Left lung (tissue), 10 donors: ENCODE data around the gene PGA3. TPM values are rescaled to one million over a fixed set of nuclear protein-coding genes. Genes with fewer than 3 reads are reported as not detected.
"Not testable (repeated sequence)": the region's sequence is repeated elsewhere in the genome, so short reads cannot be mapped to it uniquely, and the experiment has no call there.

Experiments used
- ATAC-seq: fragments of 200-7000 bp; cut with Tn5 transposase; one replicate; pipeline ENCODE4 v1.9.1; 2020; ENCODE audit warnings: moderate library complexity
- DNase-seq, 4 donors: peaks; one replicate each; pipeline ENCODE4 v3.0.0-alpha.2; 2013 to 2020
- H3K27ac ChIP-seq, 2 donors: fragments of 200-600 bp; sonication (generic) in 1 of 2; one replicate each; pipeline versions ENCODE4 v1.5.0 to v1.8.0; 2020 to 2021
- H3K27me3 ChIP-seq, 2 donors: fragments of 200-600 bp; sonication (generic) in 1 of 2; one replicate each; pipeline versions ENCODE4 v1.5.0 to v1.8.0; 2020 to 2021
- H3K36me3 ChIP-seq, 2 donors: fragments of 200-600 bp; sonication (generic) in 1 of 2; one replicate each; pipeline versions ENCODE4 v1.5.0 to v1.8.0; 2020 to 2021
- H3K4me1 ChIP-seq, 2 donors: fragments of 200-600 bp; one replicate each; pipeline ENCODE4 v1.8.0; 2021
- H3K4me3 ChIP-seq, 2 donors: fragments of 200-600 bp; sonication (generic) in 1 of 2; one replicate each; pipeline versions ENCODE4 v1.5.0 to v1.8.0; 2020 to 2021; ENCODE audit warnings: mild to moderate bottlenecking in 1 of 2
- H3K9me3 ChIP-seq, 2 donors: fragments of 200-600 bp; sonication (generic) in 1 of 2; one replicate each; pipeline versions ENCODE4 v1.5.0 to v1.8.0; 2020 to 2021
- intact Hi-C, 2 donors: fragments of 100-400 bp; cut with DNase I; formaldehyde crosslinking; loops; one replicate each; pipeline versions ENCODE4 v1.11.2 to v1.14.2; 2022
- polyA plus RNA-seq, 6 donors: library from polyadenylated mRNA; unstranded; fragments of 120-200 nt; gene quantifications; one replicate each; pipeline ENCODE4 v1.2.1, GENCODE V29; 2013; ENCODE audit not compliant: insufficient read length in 6 of 6
- total RNA-seq, 2 donors: library from RNA; stranded (reverse); fragmentation: NEBNext Ultra II Directional; extraction: Animal tissue kit (Norgen Biotek cat#: 25700); gene quantifications; one replicate each; pipeline ENCODE4 v1.2.1, GENCODE V29; 2021
- TF ChIP-seq, protein P1 (sequence below), 2 donors: fragments of 200-600 bp; sonication (generic) in 1 of 2; IDR thresholded peaks; one replicate each; pipeline versions ENCODE4 v1.5.0 to v1.8.0; 2021; ENCODE audit warnings: antibody characterized with exemption in 2 of 2
- donor health status: DM: no; HTN: yes; CAD: no.
- donor health status: DM: no; HTN: no; CAD: no.

PGA3 gene
- total and polyA plus RNA-seq, 8 donors, result 0.11 to 0.45 (median 0.28) TPM; not detected in 2

- TF ChIP-seq, protein P1, sequence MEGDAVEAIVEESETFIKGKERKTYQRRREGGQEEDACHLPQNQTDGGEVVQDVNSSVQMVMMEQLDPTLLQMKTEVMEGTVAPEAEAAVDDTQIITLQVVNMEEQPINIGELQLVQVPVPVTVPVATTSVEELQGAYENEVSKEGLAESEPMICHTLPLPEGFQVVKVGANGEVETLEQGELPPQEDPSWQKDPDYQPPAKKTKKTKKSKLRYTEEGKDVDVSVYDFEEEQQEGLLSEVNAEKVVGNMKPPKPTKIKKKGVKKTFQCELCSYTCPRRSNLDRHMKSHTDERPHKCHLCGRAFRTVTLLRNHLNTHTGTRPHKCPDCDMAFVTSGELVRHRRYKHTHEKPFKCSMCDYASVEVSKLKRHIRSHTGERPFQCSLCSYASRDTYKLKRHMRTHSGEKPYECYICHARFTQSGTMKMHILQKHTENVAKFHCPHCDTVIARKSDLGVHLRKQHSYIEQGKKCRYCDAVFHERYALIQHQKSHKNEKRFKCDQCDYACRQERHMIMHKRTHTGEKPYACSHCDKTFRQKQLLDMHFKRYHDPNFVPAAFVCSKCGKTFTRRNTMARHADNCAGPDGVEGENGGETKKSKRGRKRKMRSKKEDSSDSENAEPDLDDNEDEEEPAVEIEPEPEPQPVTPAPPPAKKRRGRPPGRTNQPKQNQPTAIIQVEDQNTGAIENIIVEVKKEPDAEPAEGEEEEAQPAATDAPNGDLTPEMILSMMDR (IDR thresholded peaks at IDR 0.05), result no peak
- no peaks in the 10 kb centered on the region for H3K4me1 ChIP-seq
- intact Hi-C loops, result no loop called here
- H3K9me3 ChIP-seq, result peaks cover 0 to 6% of the 10 kb centered on the region in 2 donors
- no peak overlapping the region for H3K4me3 ChIP-seq
- no peaks in the 10 kb centered on the region for H3K36me3 ChIP-seq
- no peak for DNase-seq
- no peak for ATAC-seq
- H3K27ac ChIP-seq, result no peak overlapping the region
- peaks cover 0 to 33% of the 10 kb centered on the region in 2 donors for H3K27me3 ChIP-seq
Observed at GRCh38 chr11:61198948-61199523, 4.3 kb upstream of the PGA3 start.

DNA sequence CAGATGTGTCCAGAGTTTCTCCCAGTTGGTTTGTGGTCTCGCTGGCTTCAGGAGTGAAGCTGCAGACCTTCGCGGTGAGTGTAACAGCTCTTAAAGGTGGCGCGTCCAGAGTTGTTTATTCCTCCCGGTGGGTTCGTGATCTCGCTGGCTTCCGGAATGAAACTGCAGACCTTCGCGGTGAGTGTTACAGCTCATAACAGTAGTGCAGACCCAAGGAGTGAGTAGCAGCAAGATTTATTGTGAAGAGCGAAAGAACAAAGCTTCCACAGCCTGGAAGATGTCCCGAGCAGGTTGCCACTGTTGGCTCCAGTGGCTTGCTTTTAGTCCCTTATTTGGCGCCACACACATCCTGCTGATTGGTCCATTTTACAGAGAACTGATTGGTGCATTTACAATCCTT lies 1.8 kb upstream of the PGA3 start:
- ATAC-seq, result no peak
- peaks cover 0 to 6% of the 10 kb centered on the region in 2 donors for H3K9me3 ChIP-seq

DNA sequence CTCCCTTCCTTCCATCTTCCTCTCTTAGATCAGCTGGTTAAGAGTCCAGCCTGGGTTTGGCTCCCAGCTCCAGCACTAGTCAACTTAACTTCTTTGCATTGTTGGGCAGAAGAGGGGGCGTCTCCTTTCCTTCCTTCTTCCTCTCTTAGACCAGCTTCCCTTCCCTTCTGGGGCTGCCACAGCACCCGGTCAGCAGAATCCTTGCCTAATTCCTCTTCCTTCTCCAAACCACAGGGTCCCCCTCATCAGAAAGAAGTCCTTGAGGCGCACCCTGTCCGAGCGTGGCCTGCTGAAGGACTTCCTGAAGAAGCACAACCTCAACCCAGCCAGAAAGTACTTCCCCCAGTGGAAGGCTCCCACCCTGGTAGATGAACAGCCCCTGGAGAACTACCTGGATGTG lies 558 bp downstream of the PGA3 start:
- DNase-seq, H3K27ac ChIP-seq, H3K4me1 ChIP-seq, H3K4me3 ChIP-seq, H3K36me3 ChIP-seq, intact Hi-C loops, H3K9me3 ChIP-seq: not testable (repeated sequence)
- ATAC-seq, result peak; percentile 62
- H3K27me3 ChIP-seq, result peaks cover 0 to 15% of the 10 kb centered on the region in 2 donors

More for the DNA sequence above, 1.8 kb upstream of the PGA3 start:
- Histone ChIP-seq H3K27me3 (peaks cover 0 to 25% of the 10 kb centered on the region in 2 donors), H3K4me3 (no peak overlapping the region), H3K4me1 (peaks cover 0 to 3% of the 10 kb centered on the region in 2 donors), H3K27ac (no peak overlapping the region), H3K36me3 (no peaks in the 10 kb centered on the region)
- TF ChIP-seq, protein P1 (IDR thresholded peaks at IDR 0.05), result no peak
- intact Hi-C loops, result no loop called here
- no peak for DNase-seq

- peak in 1 of 4 donors; percentile 61 for DNase-seq
- ATAC-seq, H3K36me3 ChIP-seq, H3K27ac ChIP-seq, H3K4me3 ChIP-seq, intact Hi-C loops, H3K9me3 ChIP-seq, H3K4me1 ChIP-seq: not testable (repeated sequence)
- peaks cover 0 to 15% of the 10 kb centered on the region in 2 donors for H3K27me3 ChIP-seq
Observed at GRCh38 chr11:61204502-61205059, 1.3 kb downstream of the PGA3 start.

- H3K36me3 ChIP-seq, H3K4me3 ChIP-seq, ATAC-seq, DNase-seq, H3K9me3 ChIP-seq, H3K27ac ChIP-seq, intact Hi-C loops, H3K4me1 ChIP-seq: not testable (repeated sequence)
- H3K27me3 ChIP-seq, result peaks cover 0 to 14% of the 10 kb centered on the region in 2 donors
Observed at GRCh38 chr11:61207636-61208310, 4.5 kb downstream of the PGA3 start.

DNA sequence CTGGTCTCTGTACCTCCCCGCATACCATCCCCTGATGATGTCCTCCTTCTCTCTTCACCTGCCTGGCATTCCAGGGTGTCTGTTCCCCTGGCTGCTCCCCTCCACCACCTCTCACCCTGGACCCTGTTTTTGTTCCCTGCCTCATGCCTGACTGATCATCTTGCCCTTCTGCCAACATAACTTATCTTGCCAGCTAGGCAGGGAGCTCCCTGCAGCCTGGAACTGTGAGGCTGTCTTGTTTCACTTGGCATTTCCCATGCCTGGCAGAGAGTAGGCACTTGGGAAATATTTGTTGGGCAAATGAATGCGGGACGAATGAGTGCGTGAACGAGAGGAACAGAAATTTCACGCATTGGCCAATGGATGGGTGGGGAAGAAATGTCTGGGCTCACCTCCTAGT lies 7.3 kb downstream of the PGA3 start:
- DNase-seq, intact Hi-C loops, ATAC-seq, H3K9me3 ChIP-seq, H3K4me3 ChIP-seq, H3K36me3 ChIP-seq, H3K27me3 ChIP-seq, H3K4me1 ChIP-seq, H3K27ac ChIP-seq: not testable (repeated sequence)

DNA sequence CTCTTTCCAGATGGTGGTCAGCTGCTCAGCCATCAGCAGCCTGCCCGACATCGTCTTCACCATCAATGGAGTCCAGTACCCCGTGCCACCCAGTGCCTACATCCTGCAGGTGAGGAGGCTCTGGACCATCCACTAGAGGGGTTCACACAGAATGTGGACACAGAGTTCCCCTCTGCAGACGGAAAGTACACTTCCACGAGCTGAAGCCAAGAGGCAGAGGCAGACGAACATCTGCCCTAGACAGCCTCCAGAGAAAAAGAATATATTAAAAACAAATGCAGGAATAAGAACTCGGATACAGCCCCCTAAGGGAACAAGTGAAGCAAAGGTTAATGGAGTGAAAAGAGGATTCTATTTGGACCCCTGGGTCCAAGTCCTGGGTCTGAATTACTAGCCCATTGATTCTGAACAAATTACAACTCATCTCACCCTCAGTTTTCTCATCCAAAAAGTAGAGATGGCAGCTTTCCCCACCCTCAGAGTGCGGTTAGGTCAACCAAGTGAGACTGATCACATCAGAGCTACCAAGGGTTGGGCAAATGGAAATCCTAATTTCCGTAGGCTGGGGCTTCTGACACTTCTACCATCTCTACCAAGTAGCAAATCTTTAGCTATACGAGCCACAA lies 8.1 kb downstream of the PGA3 start:
- H3K9me3 ChIP-seq, H3K36me3 ChIP-seq, H3K27me3 ChIP-seq, H3K27ac ChIP-seq, intact Hi-C loops, H3K4me1 ChIP-seq, H3K4me3 ChIP-seq, ATAC-seq, DNase-seq: not testable (repeated sequence)

DNA sequence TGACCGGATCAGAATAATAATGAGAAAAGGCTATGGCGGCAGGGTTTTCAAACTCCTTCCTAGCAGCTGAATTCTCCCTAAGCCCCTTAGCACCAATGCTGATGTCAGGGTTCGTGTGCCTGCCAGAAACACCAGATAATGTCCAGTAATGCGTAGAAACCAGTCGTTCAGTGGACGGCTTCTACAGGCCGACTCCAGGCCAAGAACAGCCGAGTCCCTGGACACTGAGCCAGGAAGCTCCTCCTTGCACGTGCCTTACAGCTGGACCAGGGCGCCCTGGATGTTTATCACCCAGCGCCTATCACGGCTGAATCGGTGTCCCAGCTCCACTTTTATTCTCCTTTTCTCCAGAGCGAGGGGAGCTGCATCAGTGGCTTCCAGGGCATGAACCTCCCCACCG lies 8.9 kb downstream of the PGA3 start:
- H3K36me3 ChIP-seq, H3K27me3 ChIP-seq, H3K9me3 ChIP-seq, H3K27ac ChIP-seq, H3K4me3 ChIP-seq, H3K4me1 ChIP-seq, DNase-seq, intact Hi-C loops, ATAC-seq: not testable (repeated sequence)

- H3K4me3 ChIP-seq, H3K4me1 ChIP-seq, H3K9me3 ChIP-seq, H3K36me3 ChIP-seq, ATAC-seq, H3K27ac ChIP-seq, intact Hi-C loops, H3K27me3 ChIP-seq, DNase-seq: not testable (repeated sequence)
Observed at GRCh38 chr11:61213711-61214324, 10.5 kb downstream of the PGA3 start.

DNA sequence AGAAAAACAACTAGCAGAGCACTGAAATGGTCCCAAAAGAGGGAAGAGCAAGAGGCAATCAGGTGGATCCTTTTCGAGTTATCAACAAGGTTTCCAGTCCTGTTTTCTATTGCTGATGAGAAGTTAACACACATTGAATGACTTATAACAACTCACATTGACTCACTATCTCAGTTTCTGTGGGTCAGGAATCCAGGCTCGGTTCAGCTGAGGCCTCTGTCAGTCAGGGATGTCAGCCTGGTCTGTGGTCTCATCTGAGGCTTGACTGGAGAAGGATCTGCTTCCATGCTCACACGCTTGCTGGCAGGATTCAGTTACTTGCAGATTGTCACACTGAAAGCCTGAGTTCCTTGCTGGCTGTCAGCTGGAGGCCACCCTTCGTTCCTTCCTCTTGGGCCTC lies 15.0 kb downstream of the PGA3 start:
- H3K36me3 ChIP-seq, ATAC-seq, H3K4me3 ChIP-seq, DNase-seq, H3K9me3 ChIP-seq, intact Hi-C loops, H3K4me1 ChIP-seq, H3K27me3 ChIP-seq, H3K27ac ChIP-seq: not testable (repeated sequence)

DNA sequence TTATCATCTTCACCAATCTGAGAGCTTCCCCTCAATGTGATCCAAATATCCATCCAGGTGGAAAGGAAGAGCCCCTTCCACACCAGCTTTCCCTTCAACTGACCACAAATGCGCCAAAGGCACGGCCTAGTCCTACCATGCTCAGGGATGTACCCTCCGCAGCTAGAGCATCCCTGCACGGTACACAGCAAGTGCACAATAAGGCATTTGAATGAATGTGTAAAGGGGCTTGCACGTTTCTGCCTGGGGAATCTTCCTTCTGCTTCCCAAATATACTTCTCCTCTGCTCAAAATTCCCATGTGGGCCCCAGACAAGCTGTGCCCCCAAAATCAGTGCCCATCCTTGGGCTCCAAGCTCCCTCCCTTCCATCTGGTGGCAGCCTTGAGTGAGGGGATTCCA lies 15.7 kb downstream of the PGA3 start:
- intact Hi-C loops, H3K9me3 ChIP-seq, ATAC-seq, H3K4me1 ChIP-seq, H3K27ac ChIP-seq, H3K36me3 ChIP-seq, H3K4me3 ChIP-seq, H3K27me3 ChIP-seq: not testable (repeated sequence)
- peak in 1 of 4 donors; percentile 55 for DNase-seq
